Bronchial epithelial cell (primary cell): ENCODE data around the gene AUTS2. TPM values are rescaled to one million over a fixed set of nuclear protein-coding genes. Genes with fewer than 3 reads are reported as not detected.

ENCODE experiments used
- DNase-seq: peaks from one replicate; pipeline ENCODE4 v3.0.0-alpha.2; 2010; ENCODE audit warnings: low read depth
- FAIRE-seq: peaks from 2 replicates; lab custom pipeline; 2011; peaks lifted over from hg19 to GRCh38; lab: Jason Lieb, UNC
- H3K27me3 ChIP-seq: 2 replicates; pipeline ENCODE4 v1.5.1; 2011; ENCODE audit warnings: low read length; ENCODE audit not compliant: control insufficient read depth, insufficient read depth
- H3K36me3 ChIP-seq: 2 replicates; pipeline ENCODE4 v1.5.1; 2011; ENCODE audit warnings: low read length; ENCODE audit not compliant: control insufficient read depth, insufficient read depth
- H3K4me3 ChIP-seq: 2 replicates; pipeline ENCODE4 v1.5.1; 2011; ENCODE audit warnings: mild to moderate bottlenecking, low read depth, low read length, control low read depth
- CTCF ChIP-seq: IDR thresholded peaks from 2 replicates; pipeline ENCODE4 v1.5.1; 2011; ENCODE audit warnings: mild to moderate bottlenecking, moderate library complexity, low read length, control low read depth, inconsistent platforms; ENCODE audit not compliant: insufficient read depth, severe bottlenecking
- total RNA-seq: library from RNA; depleted of rRNA; stranded (reverse); fragments of >200 nt; gene quantifications from 2 replicates; pipeline ENCODE4 v1.2.1, GENCODE V29; 2014

Gene AUTS2
- total RNA-seq, 1 donor from 2014 or later = 9.5 TPM

- Histone ChIP-seq H3K36me3 (no peaks in the 10 kb centered on the region), H3K4me3 (no peak overlapping the region), H3K27me3 (no peaks in the 10 kb centered on the region)
- no peak for FAIRE-seq
- no peak for DNase-seq
- no peak for TF ChIP-seq CTCF
These were observed 17.4 kb downstream of the AUTS2 start for GRCh38 chr7:69615685-69616084.

GRCh38 chr7:69617364-69617763 lies 19.1 kb downstream of the AUTS2 start:
- no peak for DNase-seq

GRCh38 chr7:69619054-69619453 lies 20.8 kb downstream of the AUTS2 start:
- no peak overlapping the region for H3K4me3 ChIP-seq
- TF ChIP-seq CTCF = no peak
- FAIRE-seq = no peak
- no peak for DNase-seq
- H3K27me3 ChIP-seq = no peaks in the 10 kb centered on the region
- no peaks in the 10 kb centered on the region for H3K36me3 ChIP-seq

More at GRCh38 chr7:69617364-69617763, 19.1 kb downstream of the AUTS2 start:
- TF ChIP-seq CTCF = no peak
- FAIRE-seq = no peak
- Histone ChIP-seq H3K36me3 (no peaks in the 10 kb centered on the region), H3K27me3 (no peaks in the 10 kb centered on the region), H3K4me3 (no peak overlapping the region)

GRCh38 chr7:69619635-69620034 lies 21.4 kb downstream of the AUTS2 start:
- Histone ChIP-seq H3K27me3 (no peaks in the 10 kb centered on the region), H3K4me3 (no peak overlapping the region), H3K36me3 (no peaks in the 10 kb centered on the region)
- DNase-seq = no peak
- FAIRE-seq = no peak
- no peak for TF ChIP-seq CTCF

GRCh38 chr7:69620063-69620462 lies 21.8 kb downstream of the AUTS2 start:
- no peak for TF ChIP-seq CTCF
- Histone ChIP-seq H3K36me3 (no peaks in the 10 kb centered on the region), H3K27me3 (no peaks in the 10 kb centered on the region), H3K4me3 (no peak overlapping the region)
- no peak for FAIRE-seq
- DNase-seq = no peak

GRCh38 chr7:69620650-69621049 lies 22.4 kb downstream of the AUTS2 start:
- no peak for TF ChIP-seq CTCF
- Histone ChIP-seq H3K36me3 (no peaks in the 10 kb centered on the region), H3K27me3 (no peaks in the 10 kb centered on the region), H3K4me3 (no peak overlapping the region)
- FAIRE-seq (no peak), DNase-seq (no peak)
